Lower leg skin (tissue), 3 donors: Measurements from ENCODE around the gene SLTM.
"Not testable (repeated sequence)": the region's sequence is repeated elsewhere in the genome, so short reads cannot be mapped to it uniquely, and the experiment has no call there.

Experiments used
- POLR2A ChIP-seq, 2 donors: fragments of 450-650 bp; IDR thresholded peaks; one replicate each; pipeline ENCODE4 v1.6.1; 2016 to 2017; ENCODE audit warnings: antibody characterized with exemption in 2 of 2, mild to moderate bottlenecking in 1 of 2, moderate library complexity in 1 of 2
- TF ChIP-seq, protein P1 (sequence below), 3 donors: fragments of 450-650 bp; IDR thresholded peaks; one replicate each; pipeline ENCODE4 v1.5.1; 2016; ENCODE audit warnings: antibody characterized with exemption in 3 of 3, mild to moderate bottlenecking in 3 of 3, moderate library complexity in 2 of 3

- TF ChIP-seq POLR2A (IDR thresholded peaks at IDR 0.05), result not testable (repeated sequence)
- TF ChIP-seq, protein P1, sequence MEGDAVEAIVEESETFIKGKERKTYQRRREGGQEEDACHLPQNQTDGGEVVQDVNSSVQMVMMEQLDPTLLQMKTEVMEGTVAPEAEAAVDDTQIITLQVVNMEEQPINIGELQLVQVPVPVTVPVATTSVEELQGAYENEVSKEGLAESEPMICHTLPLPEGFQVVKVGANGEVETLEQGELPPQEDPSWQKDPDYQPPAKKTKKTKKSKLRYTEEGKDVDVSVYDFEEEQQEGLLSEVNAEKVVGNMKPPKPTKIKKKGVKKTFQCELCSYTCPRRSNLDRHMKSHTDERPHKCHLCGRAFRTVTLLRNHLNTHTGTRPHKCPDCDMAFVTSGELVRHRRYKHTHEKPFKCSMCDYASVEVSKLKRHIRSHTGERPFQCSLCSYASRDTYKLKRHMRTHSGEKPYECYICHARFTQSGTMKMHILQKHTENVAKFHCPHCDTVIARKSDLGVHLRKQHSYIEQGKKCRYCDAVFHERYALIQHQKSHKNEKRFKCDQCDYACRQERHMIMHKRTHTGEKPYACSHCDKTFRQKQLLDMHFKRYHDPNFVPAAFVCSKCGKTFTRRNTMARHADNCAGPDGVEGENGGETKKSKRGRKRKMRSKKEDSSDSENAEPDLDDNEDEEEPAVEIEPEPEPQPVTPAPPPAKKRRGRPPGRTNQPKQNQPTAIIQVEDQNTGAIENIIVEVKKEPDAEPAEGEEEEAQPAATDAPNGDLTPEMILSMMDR (IDR thresholded peaks at IDR 0.05), result not testable (repeated sequence)
Measured at GRCh38 chr15:58934974-58935373, 1.5 kb upstream of the SLTM start.
